GM23338 (cell line): Measurements from ENCODE around the gene ACOXL. TPM values are rescaled to one million over a fixed set of nuclear protein-coding genes. Genes with fewer than 3 reads are reported as not detected.

ENCODE experiments used
- ATAC-seq: fragments of 200-7000 bp; cut with Tn5 transposase; 3 replicates; pipeline ENCODE4 v1.9.1; 2020
- DNase-seq: peaks from one replicate; pipeline ENCODE4 v3.0.0-alpha.2; 2015; ENCODE audit warnings: low spot score
- H2AFZ ChIP-seq: fragments of 200-600 bp; sonication (generic); 2 replicates; pipeline ENCODE4 v1.8.0; 2016; ENCODE audit warnings: antibody characterized with exemption, mild to moderate bottlenecking, moderate library complexity
- H3F3A ChIP-seq: fragments of 200-600 bp; sonication (generic); replicated peaks from 2 replicates; pipeline ENCODE4 v1.8.0; 2017; ENCODE audit warnings: antibody characterized with exemption, mixed run types, low read depth
- H3K27ac ChIP-seq: fragments of 200-600 bp; sonication (generic); 2 replicates; pipeline ENCODE4 v1.6.1; 2016; ENCODE audit warnings: low read depth
- H3K27me3 ChIP-seq: fragments of 200-600 bp; sonication (generic); 2 replicates; pipeline ENCODE4 v1.8.0; 2016; ENCODE audit warnings: mild to moderate bottlenecking, mixed run types, moderate library complexity; ENCODE audit not compliant: insufficient read depth
- H3K36me3 ChIP-seq: fragments of 200-600 bp; sonication (generic); 2 replicates; pipeline ENCODE4 v1.8.0; 2016; ENCODE audit warnings: mild to moderate bottlenecking; ENCODE audit not compliant: insufficient read depth
- H3K4me1 ChIP-seq: fragments of 200-600 bp; sonication (generic); 2 replicates; pipeline ENCODE4 v1.8.0; 2016; ENCODE audit warnings: mild to moderate bottlenecking, moderate library complexity; ENCODE audit not compliant: insufficient read depth
- H3K4me2 ChIP-seq: fragments of 200-600 bp; sonication (generic); 2 replicates; pipeline ENCODE4 v1.7.1; 2017; ENCODE audit warnings: mixed run types
- H3K4me3 ChIP-seq: fragments of 200-600 bp; sonication (generic); 2 replicates; pipeline ENCODE4 v1.6.1; 2016; ENCODE audit warnings: mixed run types
- H3K79me2 ChIP-seq: fragments of 200-600 bp; sonication (generic); replicated peaks from 2 replicates; pipeline ENCODE4 v1.8.0; 2017; ENCODE audit warnings: mild to moderate bottlenecking; ENCODE audit not compliant: insufficient read depth
- H3K9me2 ChIP-seq: fragments of 200-600 bp; sonication (generic); 2 replicates; pipeline ENCODE4 v1.8.0; 2017; ENCODE audit not compliant: insufficient read depth
- H4K20me1 ChIP-seq: fragments of 200-600 bp; sonication (generic); replicated peaks from 2 replicates; pipeline ENCODE4 v1.8.0; 2017; ENCODE audit warnings: mild to moderate bottlenecking; ENCODE audit not compliant: insufficient read depth
- H3K27ac Mint-ChIP-seq: 2 replicates; pipeline ENCODE4 v1.8.0; 2020; ENCODE audit warnings: inconsistent platforms, mild to moderate bottlenecking, moderate library complexity, mixed read lengths
- H3K27me3 Mint-ChIP-seq: 3 replicates; pipeline ENCODE4 v1.8.0; 2022; ENCODE audit warnings: low read depth, mild to moderate bottlenecking, moderate library complexity, mixed read lengths, inconsistent platforms; ENCODE audit not compliant: insufficient read depth, poor library complexity
- H3K36me3 Mint-ChIP-seq: 3 replicates; pipeline ENCODE4 v1.8.0; 2021; ENCODE audit warnings: low read depth, mild to moderate bottlenecking, inconsistent platforms, moderate library complexity, mixed read lengths
- H3K4me1 Mint-ChIP-seq: 3 replicates; pipeline ENCODE4 v1.8.0; 2020; ENCODE audit warnings: mild to moderate bottlenecking, inconsistent platforms, mixed read lengths
- H3K4me3 Mint-ChIP-seq: 3 replicates; pipeline ENCODE4 v1.8.0; 2021; ENCODE audit warnings: moderate library complexity, mild to moderate bottlenecking, inconsistent platforms, mixed read lengths
- H3K9me3 Mint-ChIP-seq: 3 replicates; pipeline ENCODE4 v1.8.0; 2020; ENCODE audit warnings: moderate library complexity, mild to moderate bottlenecking, inconsistent platforms, mixed read lengths
- EZH2 ChIP-seq: fragments of 200-600 bp; sonication (generic); IDR thresholded peaks from one replicate; pipeline ENCODE4 v1.8.0; 2017; ENCODE audit warnings: antibody characterized with exemption, mild to moderate bottlenecking, low read depth; ENCODE audit not compliant: unreplicated experiment
- JUNB ChIP-seq: IDR thresholded peaks from one replicate; pipeline ENCODE4 v1.6.1; 2016; ENCODE audit warnings: antibody characterized with exemption; ENCODE audit not compliant: unreplicated experiment
- polyA plus RNA-seq: library from polyadenylated mRNA; unstranded; fragments of >200 nt; fragmentation: Nextera tagmentation; extraction: Ambion mirVana; gene quantifications from 2 replicates; pipeline ENCODE4 v1.2.1, GENCODE V29; 2016
- total RNA-seq: library from RNA; depleted of rRNA; stranded (reverse); fragments of >200 nt; shearing (Covaris generic); gene quantifications from 2 replicates; pipeline ENCODE4 v1.2.3, GENCODE V29; 2014
- TF ChIP-seq, protein P1 (sequence below): fragments of 250-450 bp; sonication (Bioruptor Pico); IDR thresholded peaks from 2 replicates; pipeline ENCODE4 v1.5.0; 2020; ENCODE audit warnings: mild to moderate bottlenecking, moderate library complexity
- TF ChIP-seq, protein P2 (sequence below), 2 experiments: fragments of 200-600 bp in 1 of 2; sonication (generic) in 1 of 2; conservative IDR thresholded peaks; 2 replicates each; pipeline versions ENCODE4 v1.5.1 to v1.6.1; 2016 to 2017; ENCODE audit warnings: antibody characterized with exemption in 2 of 2, low read depth in 2 of 2, mild to moderate bottlenecking in 2 of 2, moderate library complexity in 1 of 2

Gene ACOXL
- total and polyA plus RNA-seq, 2 experiments from 2014 or later = 9.0 to 14.7 TPM

- peaks cover 20% of the 10 kb centered on the region for H3K36me3 Mint-ChIP-seq
- H4K20me1 ChIP-seq = no peaks in the 10 kb centered on the region
- no peaks in the 10 kb centered on the region for H3K27me3 ChIP-seq
- TF ChIP-seq JUNB = no peak
- TF ChIP-seq, protein P1, sequence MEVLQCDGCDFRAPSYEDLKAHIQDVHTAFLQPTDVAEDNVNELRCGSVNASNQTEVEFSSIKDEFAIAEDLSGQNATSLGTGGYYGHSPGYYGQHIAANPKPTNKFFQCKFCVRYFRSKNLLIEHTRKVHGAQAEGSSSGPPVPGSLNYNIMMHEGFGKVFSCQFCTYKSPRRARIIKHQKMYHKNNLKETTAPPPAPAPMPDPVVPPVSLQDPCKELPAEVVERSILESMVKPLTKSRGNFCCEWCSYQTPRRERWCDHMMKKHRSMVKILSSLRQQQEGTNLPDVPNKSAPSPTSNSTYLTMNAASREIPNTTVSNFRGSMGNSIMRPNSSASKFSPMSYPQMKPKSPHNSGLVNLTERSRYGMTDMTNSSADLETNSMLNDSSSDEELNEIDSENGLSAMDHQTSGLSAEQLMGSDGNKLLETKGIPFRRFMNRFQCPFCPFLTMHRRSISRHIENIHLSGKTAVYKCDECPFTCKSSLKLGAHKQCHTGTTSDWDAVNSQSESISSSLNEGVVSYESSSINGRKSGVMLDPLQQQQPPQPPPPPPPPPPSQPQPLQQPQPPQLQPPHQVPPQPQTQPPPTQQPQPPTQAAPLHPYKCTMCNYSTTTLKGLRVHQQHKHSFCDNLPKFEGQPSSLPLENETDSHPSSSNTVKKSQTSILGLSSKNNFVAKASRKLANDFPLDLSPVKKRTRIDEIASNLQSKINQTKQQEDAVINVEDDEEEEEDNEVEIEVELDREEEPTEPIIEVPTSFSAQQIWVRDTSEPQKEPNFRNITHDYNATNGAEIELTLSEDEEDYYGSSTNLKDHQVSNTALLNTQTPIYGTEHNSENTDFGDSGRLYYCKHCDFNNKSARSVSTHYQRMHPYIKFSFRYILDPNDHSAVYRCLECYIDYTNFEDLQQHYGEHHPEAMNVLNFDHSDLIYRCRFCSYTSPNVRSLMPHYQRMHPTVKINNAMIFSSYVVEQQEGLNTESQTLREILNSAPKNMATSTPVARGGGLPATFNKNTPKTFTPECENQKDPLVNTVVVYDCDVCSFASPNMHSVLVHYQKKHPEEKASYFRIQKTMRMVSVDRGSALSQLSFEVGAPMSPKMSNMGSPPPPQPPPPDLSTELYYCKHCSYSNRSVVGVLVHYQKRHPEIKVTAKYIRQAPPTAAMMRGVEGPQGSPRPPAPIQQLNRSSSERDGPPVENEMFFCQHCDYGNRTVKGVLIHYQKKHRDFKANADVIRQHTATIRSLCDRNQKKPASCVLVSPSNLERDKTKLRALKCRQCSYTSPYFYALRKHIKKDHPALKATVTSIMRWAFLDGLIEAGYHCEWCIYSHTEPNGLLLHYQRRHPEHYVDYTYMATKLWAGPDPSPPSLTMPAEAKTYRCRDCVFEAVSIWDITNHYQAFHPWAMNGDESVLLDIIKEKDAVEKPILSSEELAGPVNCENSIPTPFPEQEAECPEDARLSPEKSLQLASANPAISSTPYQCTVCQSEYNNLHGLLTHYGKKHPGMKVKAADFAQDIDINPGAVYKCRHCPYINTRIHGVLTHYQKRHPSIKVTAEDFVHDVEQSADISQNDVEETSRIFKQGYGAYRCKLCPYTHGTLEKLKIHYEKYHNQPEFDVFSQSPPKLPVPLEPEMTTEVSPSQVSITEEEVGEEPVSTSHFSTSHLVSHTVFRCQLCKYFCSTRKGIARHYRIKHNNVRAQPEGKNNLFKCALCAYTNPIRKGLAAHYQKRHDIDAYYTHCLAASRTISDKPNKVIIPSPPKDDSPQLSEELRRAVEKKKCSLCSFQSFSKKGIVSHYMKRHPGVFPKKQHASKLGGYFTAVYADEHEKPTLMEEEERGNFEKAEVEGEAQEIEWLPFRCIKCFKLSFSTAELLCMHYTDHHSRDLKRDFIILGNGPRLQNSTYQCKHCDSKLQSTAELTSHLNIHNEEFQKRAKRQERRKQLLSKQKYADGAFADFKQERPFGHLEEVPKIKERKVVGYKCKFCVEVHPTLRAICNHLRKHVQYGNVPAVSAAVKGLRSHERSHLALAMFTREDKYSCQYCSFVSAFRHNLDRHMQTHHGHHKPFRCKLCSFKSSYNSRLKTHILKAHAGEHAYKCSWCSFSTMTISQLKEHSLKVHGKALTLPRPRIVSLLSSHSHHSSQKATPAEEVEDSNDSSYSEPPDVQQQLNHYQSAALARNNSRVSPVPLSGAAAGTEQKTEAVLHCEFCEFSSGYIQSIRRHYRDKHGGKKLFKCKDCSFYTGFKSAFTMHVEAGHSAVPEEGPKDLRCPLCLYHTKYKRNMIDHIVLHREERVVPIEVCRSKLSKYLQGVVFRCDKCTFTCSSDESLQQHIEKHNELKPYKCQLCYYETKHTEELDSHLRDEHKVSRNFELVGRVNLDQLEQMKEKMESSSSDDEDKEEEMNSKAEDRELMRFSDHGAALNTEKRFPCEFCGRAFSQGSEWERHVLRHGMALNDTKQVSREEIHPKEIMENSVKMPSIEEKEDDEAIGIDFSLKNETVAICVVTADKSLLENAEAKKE (CRISPR knock-in tag) = no peak
- TF ChIP-seq, protein P2, sequence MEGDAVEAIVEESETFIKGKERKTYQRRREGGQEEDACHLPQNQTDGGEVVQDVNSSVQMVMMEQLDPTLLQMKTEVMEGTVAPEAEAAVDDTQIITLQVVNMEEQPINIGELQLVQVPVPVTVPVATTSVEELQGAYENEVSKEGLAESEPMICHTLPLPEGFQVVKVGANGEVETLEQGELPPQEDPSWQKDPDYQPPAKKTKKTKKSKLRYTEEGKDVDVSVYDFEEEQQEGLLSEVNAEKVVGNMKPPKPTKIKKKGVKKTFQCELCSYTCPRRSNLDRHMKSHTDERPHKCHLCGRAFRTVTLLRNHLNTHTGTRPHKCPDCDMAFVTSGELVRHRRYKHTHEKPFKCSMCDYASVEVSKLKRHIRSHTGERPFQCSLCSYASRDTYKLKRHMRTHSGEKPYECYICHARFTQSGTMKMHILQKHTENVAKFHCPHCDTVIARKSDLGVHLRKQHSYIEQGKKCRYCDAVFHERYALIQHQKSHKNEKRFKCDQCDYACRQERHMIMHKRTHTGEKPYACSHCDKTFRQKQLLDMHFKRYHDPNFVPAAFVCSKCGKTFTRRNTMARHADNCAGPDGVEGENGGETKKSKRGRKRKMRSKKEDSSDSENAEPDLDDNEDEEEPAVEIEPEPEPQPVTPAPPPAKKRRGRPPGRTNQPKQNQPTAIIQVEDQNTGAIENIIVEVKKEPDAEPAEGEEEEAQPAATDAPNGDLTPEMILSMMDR (conservative IDR thresholded peaks at IDR 0.05; ENCODE audit: low read depth in 2 of 2) = peak in 1 of 2 experiments; percentile 4; a peak in 1 of 4 replicates
- TF ChIP-seq EZH2 = no peak
- H3K9me2 ChIP-seq = peaks cover 11% of the 10 kb centered on the region; the same call in 1 of the 2 replicates
- peaks cover 14% of the 10 kb centered on the region for H3K27me3 Mint-ChIP-seq
- H3K79me2 ChIP-seq = peaks cover 49% of the 10 kb centered on the region
- no peak overlapping the region for H2AFZ ChIP-seq
- H3K4me1 ChIP-seq = peaks cover 45% of the 10 kb centered on the region
- H3K9me3 Mint-ChIP-seq = no peaks in the 10 kb centered on the region; the same call in 2 of the 3 replicates
- H3K36me3 ChIP-seq = no peaks in the 10 kb centered on the region
- 0 out of 2 replicates have a peak, but pooled peaks cover 2% of the 10 kb centered on the region for H3F3A ChIP-seq
- no peak overlapping the region for H3K27ac Mint-ChIP-seq
- DNase-seq (peak; percentile 54), ATAC-seq (peak; percentile 72)
- no peak overlapping the region; the same call in 2 of the 3 replicates for H3K4me3 Mint-ChIP-seq
- peaks cover 60% of the 10 kb centered on the region for H3K4me1 Mint-ChIP-seq
- peak overlapping the region; percentile 66 for H3K4me2 ChIP-seq
- H3K27ac ChIP-seq = no peak overlapping the region
- H3K4me3 ChIP-seq = no peak overlapping the region; the same call in 1 of the 2 replicates
These were observed 9.2 kb downstream of the ACOXL start for GRCh38 chr2:110741491-110741980.
